ENCODE measurements around the gene SKP2. TPM values are rescaled to one million over a fixed set of nuclear protein-coding genes. Genes with fewer than 3 reads are reported as not detected.
"Not testable (repeated sequence)": the region's sequence is repeated elsewhere in the genome, so short reads cannot be mapped to it uniquely, and the experiment has no call there.

Gene SKP2
- total and polyA plus RNA-seq, 7 donors = 1.3 to 6.6 (median 3.8) TPM

DNA sequence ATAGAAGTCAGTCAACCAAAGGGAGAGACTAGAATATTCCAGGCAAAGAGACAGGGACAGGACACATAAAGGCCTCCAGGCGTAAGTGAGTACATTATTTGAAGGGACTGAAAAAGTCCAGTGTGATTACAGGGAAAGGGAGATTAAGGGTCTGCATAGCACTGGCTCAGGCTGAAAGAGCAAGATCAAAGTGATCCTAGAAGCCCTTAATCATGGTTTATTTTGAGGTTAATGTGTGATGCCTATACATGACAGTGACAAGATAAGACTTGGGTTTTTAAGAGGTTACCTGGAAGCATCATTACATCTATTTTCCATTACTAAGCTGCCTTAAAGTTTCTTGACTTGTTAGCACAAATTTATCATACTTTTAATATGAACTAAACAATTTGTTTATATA, 26.0 kb upstream of the SKP2 start:
- H3K4me3 ChIP-seq = no peak overlapping the region
- intact Hi-C loops (cut with DNase I) = no loop called here
- no peak for ATAC-seq

DNA sequence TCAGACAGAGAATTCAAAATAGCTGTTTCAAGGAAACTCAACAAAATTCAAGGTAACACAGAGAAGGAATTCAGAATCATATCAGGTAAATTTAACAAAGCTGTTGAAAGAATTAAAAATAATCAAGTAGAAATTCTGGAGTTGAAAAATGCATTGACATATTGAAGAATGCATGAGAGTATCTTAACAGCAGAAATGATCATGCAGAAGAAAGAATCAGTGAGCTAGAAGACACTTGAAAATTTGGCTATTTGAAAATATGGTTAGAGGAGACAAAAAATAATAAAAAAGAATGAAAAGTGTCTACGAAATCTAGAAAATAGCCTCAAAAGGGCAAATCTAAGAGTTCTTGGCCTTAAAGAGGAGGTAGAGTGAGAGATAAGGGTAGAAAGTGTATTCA, 23.1 kb upstream of the SKP2 start:
- TF ChIP-seq, protein P1, sequence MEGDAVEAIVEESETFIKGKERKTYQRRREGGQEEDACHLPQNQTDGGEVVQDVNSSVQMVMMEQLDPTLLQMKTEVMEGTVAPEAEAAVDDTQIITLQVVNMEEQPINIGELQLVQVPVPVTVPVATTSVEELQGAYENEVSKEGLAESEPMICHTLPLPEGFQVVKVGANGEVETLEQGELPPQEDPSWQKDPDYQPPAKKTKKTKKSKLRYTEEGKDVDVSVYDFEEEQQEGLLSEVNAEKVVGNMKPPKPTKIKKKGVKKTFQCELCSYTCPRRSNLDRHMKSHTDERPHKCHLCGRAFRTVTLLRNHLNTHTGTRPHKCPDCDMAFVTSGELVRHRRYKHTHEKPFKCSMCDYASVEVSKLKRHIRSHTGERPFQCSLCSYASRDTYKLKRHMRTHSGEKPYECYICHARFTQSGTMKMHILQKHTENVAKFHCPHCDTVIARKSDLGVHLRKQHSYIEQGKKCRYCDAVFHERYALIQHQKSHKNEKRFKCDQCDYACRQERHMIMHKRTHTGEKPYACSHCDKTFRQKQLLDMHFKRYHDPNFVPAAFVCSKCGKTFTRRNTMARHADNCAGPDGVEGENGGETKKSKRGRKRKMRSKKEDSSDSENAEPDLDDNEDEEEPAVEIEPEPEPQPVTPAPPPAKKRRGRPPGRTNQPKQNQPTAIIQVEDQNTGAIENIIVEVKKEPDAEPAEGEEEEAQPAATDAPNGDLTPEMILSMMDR (IDR thresholded peaks at IDR 0.05) = no peak
- H3K36me3 ChIP-seq (ENCODE audit: insufficient read depth in 1 of 2, low read depth in 1 of 2) = peaks cover 4 to 15% of the 10 kb centered on the region in 2 donors
- DNase-seq (no peak), ATAC-seq (no peak)
- H3K27ac ChIP-seq = no peak overlapping the region
- no peaks in the 10 kb centered on the region for H3K27me3 ChIP-seq (ENCODE audit: insufficient read depth in 3 of 3, low read length in 2 of 3)
- no peak overlapping the region for H3K4me3 ChIP-seq
- intact Hi-C loops (cut with DNase I) = no loop called here
- WGBS, 3 donors = 99 to 100% (median 100%) methylated on average over 1 of the region's 1 CpG
- H3K4me1 ChIP-seq = no peaks in the 10 kb centered on the region
- peaks cover 6% of the 10 kb centered on the region for H3K9me3 ChIP-seq

More for the DNA sequence above, 26.0 kb upstream of the SKP2 start:
- WGBS, 3 donors = 93 to 100% (median 93%) methylated on average over 1 of the region's 1 CpG
- DNase-seq = no peak
- Histone ChIP-seq H3K4me1 (no peaks in the 10 kb centered on the region), H3K36me3 (ENCODE audit: insufficient read depth in 1 of 2, low read depth in 1 of 2) (peaks cover 4 to 40% of the 10 kb centered on the region in 2 donors), H3K9me3 (peaks cover 6% of the 10 kb centered on the region), H3K27me3 (ENCODE audit: insufficient read depth in 3 of 3, low read length in 2 of 3) (no peaks in the 10 kb centered on the region), H3K27ac (no peak overlapping the region)
- TF ChIP-seq, protein P1 (IDR thresholded peaks at IDR 0.05) = no peak

DNA sequence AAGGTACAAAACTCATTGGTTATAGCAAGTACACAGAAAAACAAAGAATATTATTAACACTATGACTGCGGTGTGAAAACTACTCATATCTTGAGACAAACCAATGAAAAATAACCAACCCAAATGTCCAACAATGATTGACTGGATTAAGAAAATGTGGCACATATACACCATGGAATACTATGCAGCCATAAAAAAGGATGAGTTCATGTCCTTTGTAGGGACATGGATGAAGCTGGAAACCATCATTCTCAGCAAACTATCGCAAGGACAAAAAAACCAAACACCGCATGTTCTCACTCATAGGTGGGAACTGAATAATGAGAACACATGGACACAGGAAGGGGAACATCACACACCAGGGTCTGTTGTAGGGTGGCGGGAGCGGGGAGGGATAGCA, 22.2 kb upstream of the SKP2 start:
- not testable (repeated sequence) for ATAC-seq, H3K4me1 ChIP-seq

DNA sequence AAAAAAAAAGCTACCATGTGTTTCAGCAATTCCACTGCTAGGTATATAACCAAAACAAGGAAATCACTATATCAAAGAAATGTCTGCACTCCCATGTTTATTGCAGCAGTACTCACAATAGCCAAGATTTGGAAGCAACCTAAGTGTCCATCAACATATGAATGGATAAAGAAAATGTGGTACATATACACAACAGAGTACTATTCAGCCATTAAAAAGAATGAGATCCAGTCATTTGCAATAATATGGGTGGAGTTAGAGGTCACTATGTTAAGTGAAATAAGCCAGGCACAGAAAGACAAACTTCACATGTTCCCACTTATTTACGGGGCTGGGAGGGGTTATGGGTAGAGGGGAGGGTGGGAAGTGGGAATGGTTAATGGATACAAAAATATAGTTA, 18.9 kb upstream of the SKP2 start:
- ATAC-seq; DNase-seq; H3K27me3 ChIP-seq (ENCODE audit: insufficient read depth in 3 of 3, low read length in 2 of 3); H3K9me3 ChIP-seq; H3K4me3 ChIP-seq; intact Hi-C loops (cut with DNase I); H3K4me1 ChIP-seq; H3K27ac ChIP-seq: not testable (repeated sequence)
- WGBS, 3 donors = 94 to 100% (median 98%) methylated on average over 1 of the region's 1 CpG
- H3K36me3 ChIP-seq (ENCODE audit: insufficient read depth in 1 of 2, low read depth in 1 of 2) = peaks cover 8 to 43% of the 10 kb centered on the region in 2 donors

More for the DNA sequence above, 22.2 kb upstream of the SKP2 start:
- intact Hi-C loops (cut with DNase I); H3K9me3 ChIP-seq; H3K4me3 ChIP-seq; H3K27ac ChIP-seq; DNase-seq; H3K27me3 ChIP-seq (ENCODE audit: insufficient read depth in 3 of 3, low read length in 2 of 3): not testable (repeated sequence)
- 96 to 99% (median 99%) methylated on average over 3 to 4 of the region's 5 CpGs for WGBS, 3 donors
- H3K36me3 ChIP-seq (ENCODE audit: insufficient read depth in 1 of 2, low read depth in 1 of 2) = peaks cover 4 to 18% of the 10 kb centered on the region in 2 donors

DNA sequence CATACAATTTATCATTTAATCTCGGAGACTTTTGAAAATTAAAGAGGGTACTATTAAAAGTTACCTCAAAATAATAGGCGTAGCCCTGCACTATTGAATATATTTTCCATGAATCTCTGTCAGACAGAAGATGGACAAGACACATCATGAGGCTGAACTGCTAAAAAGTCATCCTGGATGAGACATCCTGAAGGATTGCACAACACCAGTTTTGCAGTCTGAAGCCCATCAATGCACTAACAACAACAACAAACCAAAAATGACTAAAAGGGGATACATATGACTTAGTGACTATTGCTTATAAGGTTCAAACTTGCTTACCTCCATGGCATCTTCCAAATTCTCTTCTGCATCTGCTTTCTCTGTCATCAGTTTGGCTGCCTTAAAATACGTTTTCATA, 15.9 kb upstream of the SKP2 start:
- intact Hi-C loops (cut with DNase I) = no loop called here
- TF ChIP-seq, protein P1 (IDR thresholded peaks at IDR 0.05) = no peak
- DNase-seq (no peak), ATAC-seq (no peak)
- peaks cover 4 to 45% of the 10 kb centered on the region in 2 donors for H3K36me3 ChIP-seq (ENCODE audit: insufficient read depth in 1 of 2, low read depth in 1 of 2)
- no peaks in the 10 kb centered on the region for H3K4me1 ChIP-seq
- H3K9me3 ChIP-seq = no peaks in the 10 kb centered on the region
- WGBS, 3 donors = 93 to 96% (median 96%) methylated on average over 3 of the region's 3 CpGs
- H3K4me3 ChIP-seq = no peak overlapping the region
- H3K27me3 ChIP-seq (ENCODE audit: insufficient read depth in 3 of 3, low read length in 2 of 3) = no peaks in the 10 kb centered on the region
- no peak overlapping the region for H3K27ac ChIP-seq

DNA sequence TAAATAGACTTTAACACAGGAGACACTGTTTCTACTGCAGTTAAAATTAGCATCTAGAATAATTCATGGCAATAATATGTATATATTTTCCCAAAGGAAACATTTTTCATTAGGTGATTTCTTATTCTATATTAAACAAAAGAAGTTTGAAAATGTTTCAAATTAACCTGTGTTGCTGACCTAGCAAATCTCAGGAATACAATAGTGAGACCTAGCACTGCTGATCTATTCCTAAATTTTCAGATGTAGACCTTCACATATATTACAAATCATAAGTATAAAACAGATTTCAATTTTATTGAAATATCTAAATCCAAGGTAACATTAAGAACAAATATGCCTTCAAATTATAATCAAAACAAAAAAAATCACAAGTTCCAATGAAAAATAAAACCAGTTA, 15.3 kb upstream of the SKP2 start:
- no peaks in the 10 kb centered on the region for H3K27me3 ChIP-seq (ENCODE audit: insufficient read depth in 3 of 3, low read length in 2 of 3)
- peaks cover 4 to 51% of the 10 kb centered on the region in 2 donors for H3K36me3 ChIP-seq (ENCODE audit: insufficient read depth in 1 of 2, low read depth in 1 of 2)
- no peaks in the 10 kb centered on the region for H3K9me3 ChIP-seq
- intact Hi-C loops (cut with DNase I) = no loop called here
- no peak for DNase-seq
- no peak overlapping the region for H3K27ac ChIP-seq
- no peak for ATAC-seq
- TF ChIP-seq, protein P1 (IDR thresholded peaks at IDR 0.05) = no peak
- H3K4me1 ChIP-seq = no peaks in the 10 kb centered on the region
- no peak overlapping the region for H3K4me3 ChIP-seq

Data from psoas muscle (tissue), 8 donors.